SK-N-MC (cell line): Measurements from ENCODE around the gene ITGB5.

Source experiments
- EZH2 ChIP-seq: fragments of 200-600 bp; sonication (generic); IDR thresholded peaks from one replicate; pipeline ENCODE4 v1.6.1; 2017; ENCODE audit warnings: antibody characterized with exemption
- FOXP2 ChIP-seq: optimal IDR thresholded peaks from 2 replicates; pipeline ENCODE3; 2011; ENCODE audit warnings: mild to moderate bottlenecking, moderate library complexity; ENCODE audit not compliant: insufficient read depth; ENCODE audit errors: extremely low read length, control extremely low read depth
- POLR2AphosphoS5 ChIP-seq: IDR thresholded peaks from 2 replicates; pipeline ENCODE4 v1.6.1; 2012; ENCODE audit warnings: mild to moderate bottlenecking, low read depth, low read length, borderline replicate concordance

- TF ChIP-seq POLR2AphosphoS5 (no peak), EZH2 (no peak), FOXP2 (no peak)
Measured at GRCh38 chr3:124848300-124848699, 38.9 kb downstream of the ITGB5 start.
